NCI-H146 (cell line): ENCODE measurements around the gene CUTC.
"Not testable (repeated sequence)": the region's sequence is repeated elsewhere in the genome, so short reads cannot be mapped to it uniquely, and the experiment has no call there.

ENCODE experiments used
- DNase-seq: peaks from one replicate; lab custom pipeline; 2025; lab: John Stamatoyannopoulos, UW

The CUTC gene

GRCh38 chr10:99742701-99743100, 10.7 kb downstream of the CUTC start:
- no peak for DNase-seq

- no peak for DNase-seq
Observed at GRCh38 chr10:99743841-99744240, 11.8 kb downstream of the CUTC start.

GRCh38 chr10:99746166-99746565, 14.1 kb downstream of the CUTC start:
- not testable (repeated sequence) for DNase-seq

- DNase-seq, result no peak
Observed at GRCh38 chr10:99748823-99749451, 16.9 kb downstream of the CUTC start.

GRCh38 chr10:99750641-99751040, 18.6 kb downstream of the CUTC start:
- DNase-seq, result no peak

GRCh38 chr10:99754670-99755069, 22.6 kb downstream of the CUTC start:
- no peak for DNase-seq

GRCh38 chr10:99756159-99756558, 24.1 kb downstream of the CUTC start:
- DNase-seq, result no peak

- no peak for DNase-seq
Observed at GRCh38 chr10:99758211-99758891, 26.3 kb downstream of the CUTC start.

- no peak for DNase-seq
Observed at GRCh38 chr10:99760321-99760720, 28.3 kb downstream of the CUTC start.

GRCh38 chr10:99761365-99761764, 29.3 kb downstream of the CUTC start:
- DNase-seq, result no peak

GRCh38 chr10:99765672-99766301, 33.8 kb downstream of the CUTC start:
- DNase-seq, result no peak

GRCh38 chr10:99766302-99766681, 34.3 kb downstream of the CUTC start:
- no peak for DNase-seq

GRCh38 chr10:99767901-99768300, 35.9 kb downstream of the CUTC start:
- no peak for DNase-seq

GRCh38 chr10:99768556-99768955, 36.5 kb downstream of the CUTC start:
- no peak for DNase-seq

- DNase-seq, result no peak
Observed at GRCh38 chr10:99769706-99770105, 37.7 kb downstream of the CUTC start.

- no peak for DNase-seq
Observed at GRCh38 chr10:99770408-99771045, 38.5 kb downstream of the CUTC start.

GRCh38 chr10:99775850-99776249, 43.8 kb downstream of the CUTC start:
- DNase-seq, result no peak

GRCh38 chr10:99777918-99778714, 46.1 kb downstream of the CUTC start:
- no peak for DNase-seq

- DNase-seq, result no peak
Observed at GRCh38 chr10:99779335-99779734, 47.3 kb downstream of the CUTC start.

GRCh38 chr10:99781734-99782429, 49.8 kb downstream of the CUTC start:
- no peak for DNase-seq

- no peak for DNase-seq
Observed at GRCh38 chr10:99782447-99783286, 50.6 kb downstream of the CUTC start, which contains the start of gene ABCC2. Gene ABCC2, plus strand, starts transcription at chr10:99782640. Its CDS starts 205 bp downstream, at chr10:99782845.
